SH-SY5Y (cell line): ENCODE data around the gene SND1.

Experiments used
- GATA2 ChIP-seq: IDR thresholded peaks from 2 replicates; pipeline ENCODE4 v1.6.1; 2011; ENCODE audit warnings: mild to moderate bottlenecking, low read depth, low read length
- GATA3 ChIP-seq: IDR thresholded peaks from 2 replicates; pipeline ENCODE4 v1.6.1; 2011; ENCODE audit warnings: low read depth, mild to moderate bottlenecking, low read length, moderate library complexity

DNA sequence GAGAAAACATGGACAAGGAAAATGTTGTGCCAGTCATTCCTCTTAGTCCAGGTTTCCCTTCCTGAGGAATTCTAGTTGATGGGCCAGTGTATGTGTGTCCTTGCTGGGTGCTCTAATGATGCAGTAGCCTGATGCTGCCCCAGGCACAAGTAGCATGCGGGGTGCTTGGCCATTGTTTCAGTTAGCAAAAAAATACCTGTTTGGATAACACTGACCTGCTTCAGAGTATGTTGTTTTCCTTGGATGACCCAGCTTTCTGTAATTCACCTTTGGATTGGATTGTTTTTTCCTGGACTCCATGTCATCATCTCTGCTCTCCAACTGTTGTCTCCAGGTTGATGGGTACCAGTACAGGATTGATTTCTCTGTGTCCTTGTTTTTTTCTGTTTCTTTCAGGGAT lies 169.2 kb downstream of the SND1 start:
- TF ChIP-seq GATA3 (no peak), GATA2 (no peak)
